Vagina (tissue), 2 donors: ENCODE measurements around the gene BTN1A1. TPM values are rescaled to one million over a fixed set of nuclear protein-coding genes. Genes with fewer than 3 reads are reported as not detected.

Experiments used
- DNase-seq, 2 donors: peaks; one replicate each; pipeline ENCODE4 v3.0.0-alpha.2; 2017; ENCODE audit errors: extremely low spot score in 2 of 2
- H3K27ac ChIP-seq: fragments of 200-600 bp; sonication (generic); one replicate; pipeline ENCODE4 v1.5.1; 2019
- H3K27me3 ChIP-seq: fragments of 200-600 bp; sonication (generic); one replicate; pipeline ENCODE4 v1.5.1; 2019
- H3K36me3 ChIP-seq, 2 donors: fragments of 200-600 bp; sonication (generic); one replicate each; pipeline ENCODE4 v1.5.1; 2017 to 2019
- H3K4me1 ChIP-seq: fragments of 200-600 bp; sonication (generic); one replicate; pipeline ENCODE4 v1.5.1; 2019
- H3K4me3 ChIP-seq, 2 donors: fragments of 200-600 bp; sonication (generic); 1 replicate in 1 of 2; 2 replicates in 1 of 2; pipeline ENCODE4 v1.5.1; 2016 to 2019
- H3K9me3 ChIP-seq: fragments of 200-600 bp; sonication (generic); one replicate; pipeline ENCODE4 v1.5.1; 2019
- POLR2A ChIP-seq, 2 donors: fragments of 450-650 bp; IDR thresholded peaks; one replicate each; pipeline ENCODE4 v1.6.1; 2017; ENCODE audit warnings: antibody characterized with exemption in 2 of 2, mild to moderate bottlenecking in 2 of 2, moderate library complexity in 2 of 2
- POLR2AphosphoS5 ChIP-seq, 2 donors: sonication (generic); formaldehyde crosslinking; IDR thresholded peaks; one replicate each; pipeline ENCODE4 v1.9.0; 2017; ENCODE audit warnings: antibody characterized with exemption in 2 of 2, mild to moderate bottlenecking in 2 of 2, low read depth in 1 of 2; ENCODE audit not compliant: insufficient read depth in 1 of 2
- intact Hi-C: fragments of 100-400 bp; cut with DNase I; formaldehyde crosslinking; loops from one replicate; pipeline ENCODE4 v1.15.1; 2023
- total RNA-seq: library from RNA; depleted of rRNA; stranded (reverse); fragments of >200 nt; gene quantifications from one replicate; pipeline ENCODE4 v1.2.3, GENCODE V29; 2016
- TF ChIP-seq, protein P1 (sequence below), 3 experiments: fragments of 450-650 bp in 2 of 3; fragments of 200-600 bp in 1 of 3; sonication (generic) in 1 of 3; IDR thresholded peaks; one replicate each; pipeline ENCODE4 v1.5.1; 2017 to 2019; ENCODE audit warnings: antibody characterized with exemption in 3 of 3, mild to moderate bottlenecking in 2 of 3, moderate library complexity in 2 of 3

Gene BTN1A1
- total RNA-seq, 1 donor from 2014 or later = not detected

DNA sequence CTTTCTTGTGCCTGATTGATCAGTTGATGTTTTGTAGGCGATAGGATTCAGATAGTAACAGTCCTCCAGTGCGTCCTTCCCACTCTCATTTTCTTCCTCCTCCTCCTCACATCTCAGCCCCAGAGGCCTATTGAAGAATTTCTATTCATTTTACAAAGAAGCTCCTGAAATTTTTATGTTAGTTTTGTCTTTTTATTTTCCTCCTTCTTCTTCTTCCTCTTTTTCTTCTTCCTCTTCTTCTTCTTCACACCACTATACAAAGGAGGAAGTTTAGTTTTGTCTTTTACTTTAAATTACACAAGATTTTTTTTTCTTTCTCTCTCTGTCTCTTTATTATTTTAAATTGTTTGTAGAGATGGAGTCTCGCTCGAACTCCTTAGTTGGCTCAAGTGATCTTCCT lies 23.2 kb upstream of the BTN1A1 start:
- Histone ChIP-seq H3K4me1 (peaks cover 16% of the 10 kb centered on the region), H3K27ac (no peak overlapping the region), H3K9me3 (no peaks in the 10 kb centered on the region), H3K36me3 (no peaks in the 10 kb centered on the region), H3K27me3 (no peaks in the 10 kb centered on the region), H3K4me3 (no peak overlapping the region)
- TF ChIP-seq POLR2AphosphoS5 (IDR thresholded peaks at IDR 0.05; ENCODE audit: insufficient read depth in 1 of 2, low read depth in 1 of 2) = no peak
- TF ChIP-seq, protein P1, sequence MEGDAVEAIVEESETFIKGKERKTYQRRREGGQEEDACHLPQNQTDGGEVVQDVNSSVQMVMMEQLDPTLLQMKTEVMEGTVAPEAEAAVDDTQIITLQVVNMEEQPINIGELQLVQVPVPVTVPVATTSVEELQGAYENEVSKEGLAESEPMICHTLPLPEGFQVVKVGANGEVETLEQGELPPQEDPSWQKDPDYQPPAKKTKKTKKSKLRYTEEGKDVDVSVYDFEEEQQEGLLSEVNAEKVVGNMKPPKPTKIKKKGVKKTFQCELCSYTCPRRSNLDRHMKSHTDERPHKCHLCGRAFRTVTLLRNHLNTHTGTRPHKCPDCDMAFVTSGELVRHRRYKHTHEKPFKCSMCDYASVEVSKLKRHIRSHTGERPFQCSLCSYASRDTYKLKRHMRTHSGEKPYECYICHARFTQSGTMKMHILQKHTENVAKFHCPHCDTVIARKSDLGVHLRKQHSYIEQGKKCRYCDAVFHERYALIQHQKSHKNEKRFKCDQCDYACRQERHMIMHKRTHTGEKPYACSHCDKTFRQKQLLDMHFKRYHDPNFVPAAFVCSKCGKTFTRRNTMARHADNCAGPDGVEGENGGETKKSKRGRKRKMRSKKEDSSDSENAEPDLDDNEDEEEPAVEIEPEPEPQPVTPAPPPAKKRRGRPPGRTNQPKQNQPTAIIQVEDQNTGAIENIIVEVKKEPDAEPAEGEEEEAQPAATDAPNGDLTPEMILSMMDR (IDR thresholded peaks at IDR 0.05) = no peak
- TF ChIP-seq POLR2A (IDR thresholded peaks at IDR 0.05) = no peak
- intact Hi-C loops = no loop called here
- no peak for DNase-seq

DNA sequence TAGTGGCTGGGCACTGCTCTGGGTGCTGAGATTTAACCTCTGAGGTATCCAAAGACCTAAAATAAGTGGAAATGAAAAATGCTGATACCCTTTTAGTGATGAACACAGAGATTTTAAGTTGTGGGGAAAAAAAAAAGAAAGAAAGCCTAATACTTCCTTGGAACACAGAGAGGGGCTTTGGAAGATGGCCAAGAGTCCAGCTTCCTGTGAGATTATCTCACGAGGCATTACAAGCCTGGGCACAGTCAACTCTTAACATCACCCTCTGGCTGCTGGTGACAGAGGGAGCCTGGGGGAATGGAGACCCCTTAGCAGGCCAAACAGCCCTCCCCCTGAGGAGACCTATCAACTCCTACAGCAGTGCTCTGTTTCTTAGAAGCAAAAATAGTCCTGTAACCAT lies 22.7 kb upstream of the BTN1A1 start:
- H3K9me3 ChIP-seq = no peaks in the 10 kb centered on the region
- no peaks in the 10 kb centered on the region for H3K36me3 ChIP-seq
- intact Hi-C loops = no loop called here
- no peak for DNase-seq
- H3K27ac ChIP-seq = no peak overlapping the region
- H3K27me3 ChIP-seq = no peaks in the 10 kb centered on the region
- peaks cover 16% of the 10 kb centered on the region for H3K4me1 ChIP-seq
- H3K4me3 ChIP-seq = no peak overlapping the region
- no peak for TF ChIP-seq POLR2A (IDR thresholded peaks at IDR 0.05)
- TF ChIP-seq, protein P1 (IDR thresholded peaks at IDR 0.05) = no peak
- no peak for TF ChIP-seq POLR2AphosphoS5 (IDR thresholded peaks at IDR 0.05; ENCODE audit: insufficient read depth in 1 of 2, low read depth in 1 of 2)

DNA sequence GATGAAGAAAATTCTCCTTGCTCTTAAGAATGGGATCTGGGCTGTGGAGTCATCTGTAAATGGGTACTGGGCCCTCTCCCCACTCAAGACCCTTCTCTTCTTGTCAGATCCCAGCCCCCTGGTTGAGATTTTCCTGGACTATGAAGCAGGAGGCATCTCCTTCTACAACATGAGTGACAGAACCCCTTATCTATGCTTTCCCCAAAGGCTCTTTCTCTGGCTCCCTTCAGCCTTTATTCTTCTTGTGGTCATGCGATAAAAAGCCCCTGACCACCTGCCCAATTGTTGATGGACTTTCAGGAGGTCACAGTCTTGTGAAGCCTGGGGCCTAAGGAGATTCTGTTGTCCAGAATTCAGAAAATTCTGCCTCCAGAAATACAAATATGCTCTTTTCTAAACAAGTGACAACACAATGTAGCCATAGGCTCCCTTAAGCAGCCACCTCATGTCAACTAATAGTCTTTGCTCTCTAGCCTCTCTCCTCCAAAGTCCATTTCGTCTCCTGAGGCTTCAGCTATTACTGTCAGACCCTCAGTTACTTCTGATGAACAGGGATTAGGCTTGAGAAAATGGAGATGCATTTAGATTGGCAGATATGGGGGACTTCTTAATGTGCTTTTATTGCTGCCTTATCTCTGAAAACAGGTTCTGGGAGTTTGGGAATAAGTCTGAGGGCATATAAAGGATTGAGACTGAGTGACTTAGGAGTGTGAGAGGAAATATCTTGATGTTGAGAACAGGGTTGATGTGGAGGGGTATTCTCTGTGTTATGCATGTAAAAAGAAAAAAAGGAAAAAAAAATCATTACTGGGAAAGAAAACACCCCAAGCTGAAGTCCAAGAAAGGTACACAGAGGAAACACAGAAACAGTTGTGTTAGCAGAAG lies 21.8 kb upstream of the BTN1A1 start:
- intact Hi-C loops = no loop called here
- peaks cover 16% of the 10 kb centered on the region for H3K4me1 ChIP-seq
- no peak for TF ChIP-seq POLR2AphosphoS5 (IDR thresholded peaks at IDR 0.05; ENCODE audit: insufficient read depth in 1 of 2, low read depth in 1 of 2)
- TF ChIP-seq, protein P1 (IDR thresholded peaks at IDR 0.05) = no peak
- no peak for TF ChIP-seq POLR2A (IDR thresholded peaks at IDR 0.05)

DNA sequence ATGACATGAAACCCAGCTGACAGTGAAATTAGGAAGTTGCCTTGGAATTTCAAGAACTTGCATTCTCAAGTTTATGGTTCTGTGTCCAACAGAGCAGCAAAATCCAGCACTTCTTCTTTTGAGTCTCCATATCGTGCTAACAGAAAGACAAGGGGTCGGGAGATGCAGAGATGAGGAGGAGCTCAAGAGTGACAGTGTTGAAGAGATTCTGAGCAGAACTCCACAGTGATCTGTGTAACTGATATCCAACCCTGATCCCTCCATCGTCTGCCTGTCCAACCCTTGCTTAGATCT lies 21.2 kb upstream of the BTN1A1 start:
- Histone ChIP-seq H3K27me3 (no peaks in the 10 kb centered on the region), H3K27ac (no peak overlapping the region), H3K4me3 (no peak overlapping the region), H3K4me1 (peaks cover 16% of the 10 kb centered on the region), H3K9me3 (no peaks in the 10 kb centered on the region), H3K36me3 (no peaks in the 10 kb centered on the region)
- no peak for DNase-seq
- TF ChIP-seq, protein P1 (IDR thresholded peaks at IDR 0.05) = no peak
- no peak for TF ChIP-seq POLR2AphosphoS5 (IDR thresholded peaks at IDR 0.05; ENCODE audit: insufficient read depth in 1 of 2, low read depth in 1 of 2)
- TF ChIP-seq POLR2A (IDR thresholded peaks at IDR 0.05) = no peak
- intact Hi-C loops = no loop called here

More for the DNA sequence above, 21.8 kb upstream of the BTN1A1 start:
- Histone ChIP-seq H3K27ac (no peak overlapping the region), H3K9me3 (no peaks in the 10 kb centered on the region), H3K36me3 (no peaks in the 10 kb centered on the region), H3K4me3 (no peak overlapping the region), H3K27me3 (no peaks in the 10 kb centered on the region)
- DNase-seq = no peak

DNA sequence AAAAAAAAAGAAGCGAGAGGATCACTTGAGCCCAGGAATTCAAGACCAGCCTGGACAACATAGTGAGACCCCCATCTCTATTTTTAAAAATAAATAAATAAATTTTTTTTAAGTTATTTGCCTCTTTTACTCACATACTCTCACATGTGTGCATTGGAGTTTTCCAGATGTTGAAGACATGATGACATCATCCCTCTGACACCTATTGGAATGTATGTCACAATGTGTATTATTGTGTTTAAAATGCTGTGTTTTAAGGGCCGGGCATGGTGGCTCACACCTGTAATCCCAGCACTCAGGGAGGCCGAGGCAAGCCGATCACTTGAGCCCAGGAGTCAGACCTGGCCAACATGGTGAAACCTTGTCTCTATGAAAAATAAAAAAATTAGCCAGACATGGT lies 17.8 kb upstream of the BTN1A1 start:
- no peak for DNase-seq
- no peak for TF ChIP-seq POLR2A (IDR thresholded peaks at IDR 0.05)
- TF ChIP-seq POLR2AphosphoS5 (IDR thresholded peaks at IDR 0.05; ENCODE audit: insufficient read depth in 1 of 2, low read depth in 1 of 2) = no peak
- TF ChIP-seq, protein P1 (IDR thresholded peaks at IDR 0.05) = no peak
- no peaks in the 10 kb centered on the region for H3K36me3 ChIP-seq
- H3K27ac ChIP-seq = no peak overlapping the region
- intact Hi-C loops = no loop called here
- no peaks in the 10 kb centered on the region for H3K27me3 ChIP-seq
- no peak overlapping the region for H3K4me3 ChIP-seq
- H3K9me3 ChIP-seq = no peaks in the 10 kb centered on the region
- no peaks in the 10 kb centered on the region for H3K4me1 ChIP-seq
